ENCODE results near the gene ALK. TPM values are rescaled to one million over a fixed set of nuclear protein-coding genes. Genes with fewer than 3 reads are reported as not detected.

ALK gene
- total RNA-seq, 1 donor from 2014 or later = 1.1 TPM

- Histone ChIP-seq H3K27ac (no peak overlapping the region), H3K9me3 (no peaks in the 10 kb centered on the region), H3K36me3 (no peaks in the 10 kb centered on the region), H3K4me3 (no peak overlapping the region), H3K27me3 (ENCODE audit: low read depth) (no peaks in the 10 kb centered on the region), H3K4me1 (no peaks in the 10 kb centered on the region)
- intact Hi-C loops (cut with DNase I) = no loop called here
- no peak for DNase-seq
- no peak for TF ChIP-seq CTCF (IDR thresholded peaks at IDR 0.05)
- no peak for ATAC-seq
Observed at GRCh38 chr2:29688429-29688828, 233.0 kb downstream of the ALK start.

GRCh38 chr2:29687121-29687520 is 234.3 kb downstream of the ALK start:
- intact Hi-C loops (cut with DNase I) = no loop called here
- no peak for TF ChIP-seq CTCF (IDR thresholded peaks at IDR 0.05)
- Histone ChIP-seq H3K4me1 (no peaks in the 10 kb centered on the region), H3K27me3 (ENCODE audit: low read depth) (no peaks in the 10 kb centered on the region), H3K4me3 (no peak overlapping the region), H3K27ac (no peak overlapping the region), H3K36me3 (no peaks in the 10 kb centered on the region), H3K9me3 (no peaks in the 10 kb centered on the region)
- DNase-seq (no peak), ATAC-seq (no peak)

- H3K36me3 ChIP-seq = no peaks in the 10 kb centered on the region
- H3K4me3 ChIP-seq = no peak overlapping the region
- DNase-seq (no peak), ATAC-seq (no peak)
- H3K4me1 ChIP-seq = no peaks in the 10 kb centered on the region
- no peak for TF ChIP-seq CTCF (IDR thresholded peaks at IDR 0.05)
- intact Hi-C loops (cut with DNase I) = no loop called here
- no peaks in the 10 kb centered on the region for H3K27me3 ChIP-seq (ENCODE audit: low read depth)
- H3K27ac ChIP-seq = no peak overlapping the region
- H3K9me3 ChIP-seq = no peaks in the 10 kb centered on the region
Observed at GRCh38 chr2:29676886-29677453, 244.4 kb downstream of the ALK start.

GRCh38 chr2:29664578-29664977 is 256.8 kb downstream of the ALK start:
- Histone ChIP-seq H3K4me1 (no peaks in the 10 kb centered on the region), H3K4me3 (no peak overlapping the region), H3K9me3 (no peaks in the 10 kb centered on the region), H3K27me3 (ENCODE audit: low read depth) (no peaks in the 10 kb centered on the region), H3K36me3 (no peaks in the 10 kb centered on the region), H3K27ac (no peak overlapping the region)
- intact Hi-C loops (cut with DNase I) = no loop called here
- ATAC-seq = no peak
- no peak for TF ChIP-seq CTCF (IDR thresholded peaks at IDR 0.05)
- DNase-seq = no peak

GRCh38 chr2:29663268-29663667 is 258.1 kb downstream of the ALK start:
- intact Hi-C loops (cut with DNase I) = no loop called here
- H3K27me3 ChIP-seq (ENCODE audit: low read depth) = no peaks in the 10 kb centered on the region

More at GRCh38 chr2:29663268-29663667, 258.1 kb downstream of the ALK start:
- H3K4me1 ChIP-seq = no peaks in the 10 kb centered on the region
- H3K4me3 ChIP-seq = no peak overlapping the region
- H3K27ac ChIP-seq = no peak overlapping the region
- no peak for TF ChIP-seq CTCF (IDR thresholded peaks at IDR 0.05)
- ATAC-seq (no peak), DNase-seq (no peak)
- no peaks in the 10 kb centered on the region for H3K36me3 ChIP-seq
- no peaks in the 10 kb centered on the region for H3K9me3 ChIP-seq
